Smooth muscle cell (in vitro differentiated cells): ENCODE data around the gene PSMD5. TPM values are rescaled to one million over a fixed set of nuclear protein-coding genes. Genes with fewer than 3 reads are reported as not detected.

Experiments used
- DNase-seq: peaks from one replicate; lab custom pipeline; 2025; ENCODE audit not compliant: unreplicated experiment; lab: John Stamatoyannopoulos, UW
- H2AFZ ChIP-seq: fragments of 200-600 bp; sonication (generic); 2 replicates; pipeline ENCODE4 v1.6.0; 2016; ENCODE audit warnings: antibody characterized with exemption, low read depth, mild to moderate bottlenecking
- H3F3A ChIP-seq: fragments of 200-600 bp; sonication (generic); 2 replicates; pipeline ENCODE4 v1.6.0; 2017; ENCODE audit warnings: antibody characterized with exemption, low read depth
- H3K27ac ChIP-seq: fragments of 200-600 bp; sonication (generic); 2 replicates; pipeline ENCODE4 v1.5.1; 2016; ENCODE audit warnings: low read depth, mild to moderate bottlenecking
- H3K27me3 ChIP-seq: fragments of 200-600 bp; sonication (generic); 2 replicates; pipeline ENCODE4 v1.6.1; 2016; ENCODE audit warnings: low read depth, mild to moderate bottlenecking
- H3K36me3 ChIP-seq: fragments of 200-600 bp; sonication (generic); 2 replicates; pipeline ENCODE4 v1.5.1; 2016; ENCODE audit warnings: low read depth
- H3K4me1 ChIP-seq: fragments of 200-600 bp; sonication (generic); 2 replicates; pipeline ENCODE4 v1.5.1; 2016; ENCODE audit warnings: low read depth
- H3K4me2 ChIP-seq: fragments of 200-600 bp; sonication (generic); 2 replicates; pipeline ENCODE4 v1.6.0; 2016; ENCODE audit warnings: mild to moderate bottlenecking
- H3K4me3 ChIP-seq: fragments of 200-600 bp; sonication (generic); 2 replicates; pipeline ENCODE4 v1.5.1; 2016; ENCODE audit warnings: mild to moderate bottlenecking
- H3K79me2 ChIP-seq: fragments of 200-600 bp; sonication (generic); 2 replicates; pipeline ENCODE4 v1.6.0; 2016; ENCODE audit warnings: low read depth, mild to moderate bottlenecking
- H3K9ac ChIP-seq: fragments of 200-600 bp; sonication (generic); 2 replicates; pipeline ENCODE4 v1.6.0; 2016; ENCODE audit warnings: low read depth
- H3K9me3 ChIP-seq: fragments of 200-600 bp; sonication (generic); replicated peaks from 2 replicates; pipeline ENCODE4 v1.5.1; 2016; ENCODE audit warnings: low read depth
- H4K20me1 ChIP-seq: fragments of 200-600 bp; sonication (generic); 2 replicates; pipeline ENCODE4 v1.6.0; 2016; ENCODE audit warnings: low read depth
- WGBS: methylation state at CpG from one replicate; pipeline ENCODE4 v1.1.7; 2016; ENCODE audit warnings: low lambda C conversion rate; 5-methylcytosine and 5-hydroxymethylcytosine counted together
- polyA plus RNA-seq: library from polyadenylated mRNA; unstranded; fragments of >200 nt; fragmentation: Nextera tagmentation; extraction: Ambion mirVana; gene quantifications from 2 replicates; pipeline ENCODE4 v1.2.1, GENCODE V29; 2016
- total RNA-seq: library from RNA; depleted of rRNA; stranded (reverse); fragments of >200 nt; gene quantifications from 2 replicates; pipeline ENCODE4 v1.2.3, GENCODE V29; 2014
- TF ChIP-seq, protein P1 (sequence below): fragments of 200-600 bp; sonication (generic); IDR thresholded peaks from 2 replicates; pipeline ENCODE4 v1.5.1; 2017; ENCODE audit warnings: borderline replicate concordance, mild to moderate bottlenecking, antibody characterized with exemption; ENCODE audit not compliant: insufficient read depth, poor library complexity, severe bottlenecking

PSMD5 gene
- total and polyA plus RNA-seq, 2 experiments from 2014 or later: 14.4 to 18.6 TPM

DNA sequence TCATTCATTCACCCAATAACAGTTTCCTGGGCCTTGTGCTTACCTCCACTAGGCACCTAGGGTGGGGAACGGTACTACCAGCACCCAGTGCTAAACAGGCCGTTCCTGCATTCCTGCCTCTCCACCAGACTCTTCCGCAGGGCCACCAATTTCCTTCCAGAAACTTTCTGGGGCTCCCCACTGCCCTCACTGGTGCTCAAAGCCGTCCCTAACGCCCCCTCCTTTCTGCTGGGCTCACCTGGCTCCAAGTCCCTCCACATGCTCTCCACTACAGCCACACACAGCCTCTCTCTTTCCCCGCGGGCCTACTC lies 32.9 kb upstream of the PSMD5 start:
- Histone ChIP-seq H3K36me3 (no peaks in the 10 kb centered on the region), H3K9me3 (no peaks in the 10 kb centered on the region), H3K79me2 (no peaks in the 10 kb centered on the region), H2AFZ (no peak overlapping the region), H3F3A (no peaks in the 10 kb centered on the region), H3K9ac (no peak overlapping the region), H4K20me1 (no peaks in the 10 kb centered on the region), H3K4me3 (no peak overlapping the region), H3K27me3 (no peaks in the 10 kb centered on the region), H3K27ac (no peak overlapping the region), H3K4me1 (peaks cover 5% of the 10 kb centered on the region), H3K4me2 (peak overlapping the region; percentile 92)
- 55% methylated on average over 7 of the region's 7 CpGs for WGBS
- DNase-seq: no peak
- TF ChIP-seq, protein P1, sequence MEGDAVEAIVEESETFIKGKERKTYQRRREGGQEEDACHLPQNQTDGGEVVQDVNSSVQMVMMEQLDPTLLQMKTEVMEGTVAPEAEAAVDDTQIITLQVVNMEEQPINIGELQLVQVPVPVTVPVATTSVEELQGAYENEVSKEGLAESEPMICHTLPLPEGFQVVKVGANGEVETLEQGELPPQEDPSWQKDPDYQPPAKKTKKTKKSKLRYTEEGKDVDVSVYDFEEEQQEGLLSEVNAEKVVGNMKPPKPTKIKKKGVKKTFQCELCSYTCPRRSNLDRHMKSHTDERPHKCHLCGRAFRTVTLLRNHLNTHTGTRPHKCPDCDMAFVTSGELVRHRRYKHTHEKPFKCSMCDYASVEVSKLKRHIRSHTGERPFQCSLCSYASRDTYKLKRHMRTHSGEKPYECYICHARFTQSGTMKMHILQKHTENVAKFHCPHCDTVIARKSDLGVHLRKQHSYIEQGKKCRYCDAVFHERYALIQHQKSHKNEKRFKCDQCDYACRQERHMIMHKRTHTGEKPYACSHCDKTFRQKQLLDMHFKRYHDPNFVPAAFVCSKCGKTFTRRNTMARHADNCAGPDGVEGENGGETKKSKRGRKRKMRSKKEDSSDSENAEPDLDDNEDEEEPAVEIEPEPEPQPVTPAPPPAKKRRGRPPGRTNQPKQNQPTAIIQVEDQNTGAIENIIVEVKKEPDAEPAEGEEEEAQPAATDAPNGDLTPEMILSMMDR: no peak

DNA sequence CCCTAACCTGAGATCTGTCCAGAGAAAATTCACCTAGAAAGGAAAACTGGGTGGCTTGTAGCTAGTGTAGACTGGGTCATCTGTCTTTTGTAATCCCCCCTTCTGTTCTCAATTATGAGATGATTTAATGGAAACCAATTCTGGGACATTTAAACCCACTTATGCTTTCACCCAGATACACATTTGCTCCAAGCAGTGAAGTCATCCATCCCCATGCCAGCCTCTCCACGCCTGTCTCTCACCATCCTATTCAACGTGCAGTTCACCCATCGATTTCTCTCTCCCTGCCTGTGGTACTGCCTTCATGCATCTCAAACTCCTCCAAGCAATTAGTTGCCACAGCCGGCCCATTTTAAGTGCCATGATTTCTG lies 32.5 kb upstream of the PSMD5 start:
- no peak overlapping the region for H3K9ac ChIP-seq
- H4K20me1 ChIP-seq: no peaks in the 10 kb centered on the region
- WGBS: 82% methylated on average over 4 of the region's 4 CpGs
- no peak overlapping the region for H3K4me3 ChIP-seq
- no peak overlapping the region for H3K4me2 ChIP-seq
- H3K36me3 ChIP-seq: no peaks in the 10 kb centered on the region
- no peak overlapping the region for H2AFZ ChIP-seq
- TF ChIP-seq, protein P1: no peak
- no peaks in the 10 kb centered on the region for H3F3A ChIP-seq
- DNase-seq: no peak
- H3K79me2 ChIP-seq: no peaks in the 10 kb centered on the region
- no peak overlapping the region for H3K27ac ChIP-seq
- no peaks in the 10 kb centered on the region for H3K27me3 ChIP-seq
- H3K4me1 ChIP-seq: peaks cover 5% of the 10 kb centered on the region
- no peaks in the 10 kb centered on the region for H3K9me3 ChIP-seq

DNA sequence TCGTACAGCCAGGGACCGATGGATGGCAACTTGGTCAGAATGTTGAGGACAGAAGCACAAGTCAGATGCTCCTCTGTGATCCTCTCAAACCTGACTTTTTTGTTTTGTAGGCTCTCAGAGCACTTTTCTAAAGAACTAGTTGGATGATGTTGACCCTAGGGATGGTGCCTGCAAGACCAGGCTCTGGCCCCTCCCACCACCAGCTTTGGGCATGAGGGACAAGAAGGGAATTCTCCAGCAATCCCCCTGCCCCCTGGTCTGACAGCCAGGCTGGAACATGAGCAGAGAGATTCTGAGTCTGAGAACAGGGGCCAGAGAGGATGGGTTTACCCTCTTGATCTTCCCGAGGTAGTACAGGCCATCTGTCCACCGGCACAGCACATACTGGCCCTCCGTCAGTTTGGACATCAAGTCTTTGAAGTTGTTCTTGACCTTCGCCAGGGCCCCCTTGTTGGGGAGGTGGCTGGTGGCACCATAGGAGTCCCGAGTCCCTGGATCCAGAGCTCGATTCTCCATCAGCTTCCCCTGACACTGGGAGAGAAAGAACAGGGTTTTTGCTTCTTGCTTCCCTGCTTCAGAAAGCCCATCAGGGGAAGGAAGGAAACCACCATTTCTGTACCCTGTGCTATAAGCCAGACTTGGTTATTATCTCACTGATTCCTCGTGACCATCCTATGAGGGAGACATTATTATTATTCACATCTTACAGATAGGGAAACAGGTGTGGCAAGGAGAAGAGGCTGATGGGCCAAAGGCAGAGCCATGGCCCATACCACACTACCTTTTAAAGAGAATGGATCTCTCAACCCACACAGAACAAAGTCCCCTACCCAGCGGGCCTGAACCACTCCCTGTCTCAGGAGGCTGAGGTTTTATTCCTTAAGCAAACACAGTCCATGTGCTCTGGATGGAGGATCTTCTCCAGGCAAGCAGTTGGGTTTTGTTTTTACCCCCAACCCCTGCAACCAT lies 31.8 kb upstream of the PSMD5 start:
- TF ChIP-seq, protein P1: no peak
- Histone ChIP-seq H3K4me3 (no peak overlapping the region), H3K4me2 (no peak overlapping the region), H3K9me3 (no peaks in the 10 kb centered on the region), H2AFZ (no peak overlapping the region), H3K4me1 (peaks cover 5% of the 10 kb centered on the region), H3K36me3 (no peaks in the 10 kb centered on the region), H3K27me3 (no peaks in the 10 kb centered on the region), H4K20me1 (no peaks in the 10 kb centered on the region), H3K79me2 (no peaks in the 10 kb centered on the region), H3K9ac (no peak overlapping the region), H3F3A (no peaks in the 10 kb centered on the region), H3K27ac (no peak overlapping the region)
- DNase-seq: no peak
- WGBS: 95% methylated on average over 10 of the region's 10 CpGs

DNA sequence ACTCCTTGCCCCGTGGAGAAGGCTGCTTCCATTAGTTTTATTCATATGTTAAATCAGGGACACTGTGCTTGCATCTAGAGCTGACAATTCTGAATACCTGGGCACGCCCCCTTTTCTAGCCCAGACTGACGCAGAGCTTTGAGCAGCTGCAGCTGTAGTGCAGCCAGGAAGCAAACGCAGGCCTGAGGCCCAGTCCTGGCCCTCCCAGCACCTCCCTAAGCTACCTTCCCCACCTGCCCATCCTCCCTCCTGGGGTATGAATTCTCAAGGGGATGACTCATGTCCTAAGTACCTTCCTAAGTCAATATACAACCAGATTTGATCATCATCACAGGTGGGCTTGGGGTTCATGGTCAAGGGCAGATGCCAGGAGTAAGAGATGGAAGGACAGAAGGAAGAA lies 30.8 kb upstream of the PSMD5 start:
- Histone ChIP-seq H3K36me3 (no peaks in the 10 kb centered on the region), H3F3A (no peaks in the 10 kb centered on the region), H3K4me2 (no peak overlapping the region), H3K27me3 (no peaks in the 10 kb centered on the region), H3K79me2 (no peaks in the 10 kb centered on the region), H2AFZ (no peak overlapping the region), H4K20me1 (no peaks in the 10 kb centered on the region), H3K4me1 (peaks cover 5% of the 10 kb centered on the region), H3K27ac (no peak overlapping the region), H3K9me3 (no peaks in the 10 kb centered on the region), H3K9ac (no peak overlapping the region), H3K4me3 (no peak overlapping the region)
- TF ChIP-seq, protein P1: no peak
- no peak for DNase-seq
- WGBS: 72% methylated on average over 4 of the region's 4 CpGs
